ENCODE measurements around the gene MMP17.

Gene MMP17

GRCh38 chr12:131860472-131861260 lies 32.5 kb downstream of the MMP17 start:
- Histone ChIP-seq H3K27me3 (ENCODE audit: control insufficient read depth, insufficient read depth, low read length) (no peaks in the 10 kb centered on the region), H3K9ac (ENCODE audit: low read depth, low read length) (peak overlapping the region; percentile 32), H3K4me3 (ENCODE audit: low read depth, low read length) (no peak overlapping the region), H3K9me3 (ENCODE audit: control insufficient read depth, insufficient read depth, low read length) (no peaks in the 10 kb centered on the region), H3K27ac (ENCODE audit: low read depth, low read length) (peak overlapping the region; percentile 72), H3K4me1 (ENCODE audit: control insufficient read depth, insufficient read depth, low read length) (peaks cover 19% of the 10 kb centered on the region), H3K36me3 (ENCODE audit: control insufficient read depth, insufficient read depth, low read length) (no peaks in the 10 kb centered on the region)

- Histone ChIP-seq H3K4me3 (ENCODE audit: low read depth, low read length) (no peak overlapping the region), H3K27ac (ENCODE audit: low read depth, low read length) (peak overlapping the region; percentile 72), H3K4me1 (ENCODE audit: control insufficient read depth, insufficient read depth, low read length) (peaks cover 19% of the 10 kb centered on the region), H3K36me3 (ENCODE audit: control insufficient read depth, insufficient read depth, low read length) (no peaks in the 10 kb centered on the region), H3K27me3 (ENCODE audit: control insufficient read depth, insufficient read depth, low read length) (no peaks in the 10 kb centered on the region), H3K9me3 (ENCODE audit: control insufficient read depth, insufficient read depth, low read length) (no peaks in the 10 kb centered on the region), H3K9ac (ENCODE audit: low read depth, low read length) (0 out of 2 replicates have a peak overlapping the region, but pooled peaks have one; percentile 32)
These were observed 33.3 kb downstream of the MMP17 start for GRCh38 chr12:131861261-131862083.

- H3K9me3 ChIP-seq (ENCODE audit: control insufficient read depth, insufficient read depth, low read length), result no peaks in the 10 kb centered on the region
- no peaks in the 10 kb centered on the region for H3K36me3 ChIP-seq (ENCODE audit: control insufficient read depth, insufficient read depth, low read length)
- H3K9ac ChIP-seq (ENCODE audit: low read depth, low read length), result no peak overlapping the region
- no peak overlapping the region for H3K4me3 ChIP-seq (ENCODE audit: low read depth, low read length)
- peaks cover 19% of the 10 kb centered on the region for H3K4me1 ChIP-seq (ENCODE audit: control insufficient read depth, insufficient read depth, low read length)
- H3K27ac ChIP-seq (ENCODE audit: low read depth, low read length), result no peak overlapping the region
- H3K27me3 ChIP-seq (ENCODE audit: control insufficient read depth, insufficient read depth, low read length), result no peaks in the 10 kb centered on the region
These were observed 33.9 kb downstream of the MMP17 start for GRCh38 chr12:131862084-131862441.

GRCh38 chr12:131862600-131862993 lies 34.4 kb downstream of the MMP17 start:
- peaks cover 19% of the 10 kb centered on the region for H3K4me1 ChIP-seq (ENCODE audit: control insufficient read depth, insufficient read depth, low read length)
- no peaks in the 10 kb centered on the region for H3K36me3 ChIP-seq (ENCODE audit: control insufficient read depth, insufficient read depth, low read length)
- peak overlapping the region; percentile 43 for H3K27ac ChIP-seq (ENCODE audit: low read depth, low read length)
- H3K27me3 ChIP-seq (ENCODE audit: control insufficient read depth, insufficient read depth, low read length), result no peaks in the 10 kb centered on the region
- no peaks in the 10 kb centered on the region for H3K9me3 ChIP-seq (ENCODE audit: control insufficient read depth, insufficient read depth, low read length)
- no peak overlapping the region for H3K4me3 ChIP-seq (ENCODE audit: low read depth, low read length)
- H3K9ac ChIP-seq (ENCODE audit: low read depth, low read length), result no peak overlapping the region

GRCh38 chr12:131862994-131863710 lies 35.0 kb downstream of the MMP17 start:
- Histone ChIP-seq H3K9ac (ENCODE audit: low read depth, low read length) (no peak overlapping the region), H3K36me3 (ENCODE audit: control insufficient read depth, insufficient read depth, low read length) (no peaks in the 10 kb centered on the region)

GRCh38 chr12:131863711-131864396 lies 35.7 kb downstream of the MMP17 start:
- Histone ChIP-seq H3K36me3 (ENCODE audit: control insufficient read depth, insufficient read depth, low read length) (no peaks in the 10 kb centered on the region), H3K4me1 (ENCODE audit: control insufficient read depth, insufficient read depth, low read length) (peaks cover 19% of the 10 kb centered on the region), H3K27ac (ENCODE audit: low read depth, low read length) (peak overlapping the region; percentile 60), H3K4me3 (ENCODE audit: low read depth, low read length) (no peak overlapping the region), H3K9ac (ENCODE audit: low read depth, low read length) (no peak overlapping the region), H3K9me3 (ENCODE audit: control insufficient read depth, insufficient read depth, low read length) (no peaks in the 10 kb centered on the region), H3K27me3 (ENCODE audit: control insufficient read depth, insufficient read depth, low read length) (no peaks in the 10 kb centered on the region)

More at GRCh38 chr12:131862994-131863710, 35.0 kb downstream of the MMP17 start:
- peaks cover 19% of the 10 kb centered on the region for H3K4me1 ChIP-seq (ENCODE audit: control insufficient read depth, insufficient read depth, low read length)
- no peaks in the 10 kb centered on the region for H3K9me3 ChIP-seq (ENCODE audit: control insufficient read depth, insufficient read depth, low read length)
- H3K27ac ChIP-seq (ENCODE audit: low read depth, low read length), result peak overlapping the region; percentile 60
- H3K4me3 ChIP-seq (ENCODE audit: low read depth, low read length), result no peak overlapping the region
- no peaks in the 10 kb centered on the region for H3K27me3 ChIP-seq (ENCODE audit: control insufficient read depth, insufficient read depth, low read length)

- Histone ChIP-seq H3K27ac (ENCODE audit: low read depth, low read length) (no peak overlapping the region), H3K9me3 (ENCODE audit: control insufficient read depth, insufficient read depth, low read length) (no peaks in the 10 kb centered on the region), H3K36me3 (ENCODE audit: control insufficient read depth, insufficient read depth, low read length) (no peaks in the 10 kb centered on the region), H3K4me3 (ENCODE audit: low read depth, low read length) (no peak overlapping the region), H3K4me1 (ENCODE audit: control insufficient read depth, insufficient read depth, low read length) (peaks cover 19% of the 10 kb centered on the region), H3K9ac (ENCODE audit: low read depth, low read length) (no peak overlapping the region), H3K27me3 (ENCODE audit: control insufficient read depth, insufficient read depth, low read length) (no peaks in the 10 kb centered on the region)
These were observed 36.3 kb downstream of the MMP17 start for GRCh38 chr12:131864469-131864868.

- H3K4me1 ChIP-seq (ENCODE audit: control insufficient read depth, insufficient read depth, low read length), result peaks cover 19% of the 10 kb centered on the region
- no peak overlapping the region for H3K27ac ChIP-seq (ENCODE audit: low read depth, low read length)
- no peaks in the 10 kb centered on the region for H3K27me3 ChIP-seq (ENCODE audit: control insufficient read depth, insufficient read depth, low read length)
- no peak overlapping the region for H3K4me3 ChIP-seq (ENCODE audit: low read depth, low read length)
- no peak overlapping the region for H3K9ac ChIP-seq (ENCODE audit: low read depth, low read length)
- H3K36me3 ChIP-seq (ENCODE audit: control insufficient read depth, insufficient read depth, low read length), result no peaks in the 10 kb centered on the region
- H3K9me3 ChIP-seq (ENCODE audit: control insufficient read depth, insufficient read depth, low read length), result no peaks in the 10 kb centered on the region
These were observed 37.1 kb downstream of the MMP17 start for GRCh38 chr12:131865180-131865875.

GRCh38 chr12:131867471-131867870 lies 39.3 kb downstream of the MMP17 start:
- Histone ChIP-seq H3K27me3 (ENCODE audit: control insufficient read depth, insufficient read depth, low read length) (no peaks in the 10 kb centered on the region), H3K9me3 (ENCODE audit: control insufficient read depth, insufficient read depth, low read length) (no peaks in the 10 kb centered on the region), H3K27ac (ENCODE audit: low read depth, low read length) (no peak overlapping the region), H3K4me1 (ENCODE audit: control insufficient read depth, insufficient read depth, low read length) (peaks cover 11% of the 10 kb centered on the region), H3K36me3 (ENCODE audit: control insufficient read depth, insufficient read depth, low read length) (no peaks in the 10 kb centered on the region), H3K9ac (ENCODE audit: low read depth, low read length) (no peak overlapping the region), H3K4me3 (ENCODE audit: low read depth, low read length) (no peak overlapping the region)
